Type B pancreatic cell (in vitro differentiated cells): ENCODE data around the gene FUS. TPM values are rescaled to one million over a fixed set of nuclear protein-coding genes. Genes with fewer than 3 reads are reported as not detected.

Experiments used
- DNase-seq: peaks from one replicate; pipeline ENCODE4 v3.0.0; 2021; ENCODE audit warnings: mixed read lengths; ENCODE audit not compliant: unreplicated experiment; ENCODE audit errors: extremely low spot score
- H3K27ac Mint-ChIP-seq: 2 replicates; pipeline ENCODE4 v1.8.0; 2021; ENCODE audit warnings: mild to moderate bottlenecking, mixed read lengths
- H3K27me3 Mint-ChIP-seq: 2 replicates; pipeline ENCODE4 v1.8.0; 2021; ENCODE audit warnings: mixed read lengths
- H3K36me3 Mint-ChIP-seq: 2 replicates; pipeline ENCODE4 v1.8.0; 2021; ENCODE audit warnings: mixed read lengths
- H3K4me1 Mint-ChIP-seq: one replicate; pipeline ENCODE4 v1.8.0; 2021; ENCODE audit warnings: mixed read lengths; ENCODE audit not compliant: unreplicated experiment
- H3K4me3 Mint-ChIP-seq: 2 replicates; pipeline ENCODE4 v1.8.0; 2021; ENCODE audit warnings: mild to moderate bottlenecking, mixed read lengths
- H3K9me3 Mint-ChIP-seq: 2 replicates; pipeline ENCODE4 v1.8.0; 2021; ENCODE audit warnings: mixed read lengths
- total RNA-seq: library from RNA; stranded (reverse); gene quantifications from 2 replicates; pipeline ENCODE4 v1.2.1, GENCODE V29; 2021; ENCODE audit warnings: low replicate concordance
- TF ChIP-seq, protein P1 (sequence below): fragments of 200-600 bp; sonication (generic); conservative IDR thresholded peaks from 2 replicates; pipeline ENCODE4 v1.5.0; 2021; ENCODE audit warnings: antibody characterized with exemption, mild to moderate bottlenecking

The FUS gene
- total RNA-seq, 1 donor from 2014 or later = 654 TPM

DNA sequence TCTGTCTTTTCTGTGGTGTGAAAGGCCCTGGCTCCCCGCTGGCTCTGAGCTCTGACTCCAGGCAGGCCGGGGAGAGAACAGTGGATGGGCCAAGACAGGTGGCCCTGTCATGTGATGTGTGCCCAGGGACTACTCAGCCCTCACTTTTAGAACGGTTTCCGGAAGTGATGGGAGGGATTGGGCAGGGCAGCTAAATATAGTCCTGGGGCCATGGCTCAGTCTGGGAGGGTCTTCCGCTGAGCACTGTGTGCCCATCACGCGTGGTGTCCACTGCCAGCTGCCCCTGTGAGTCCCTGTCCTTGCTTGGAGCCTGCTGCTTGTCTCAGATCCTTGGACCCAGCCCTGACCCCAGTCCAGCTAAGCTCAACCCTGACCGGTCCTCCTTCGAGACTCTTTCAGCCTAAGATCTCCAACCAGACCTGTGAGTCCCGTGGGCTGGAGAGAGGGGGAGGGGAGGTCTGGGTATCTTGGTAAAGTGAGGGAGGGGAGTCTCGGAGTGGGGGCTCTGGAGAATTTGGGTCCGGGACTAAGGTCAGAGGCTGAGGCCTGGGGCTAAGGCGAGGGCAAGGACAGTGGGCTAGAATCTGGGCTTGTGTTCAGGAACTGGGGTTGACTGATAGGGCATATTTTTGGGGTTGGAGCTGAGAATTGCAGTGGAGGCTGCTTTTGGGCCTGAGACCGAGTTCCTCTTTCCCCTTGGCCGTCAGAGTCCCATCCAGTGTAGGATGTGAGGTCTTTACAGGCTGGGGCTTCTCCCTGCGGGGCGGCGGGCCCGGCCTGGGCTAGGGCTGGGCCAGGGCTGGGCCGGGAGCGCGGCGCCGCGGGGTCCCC is 34.2 kb downstream of the FUS start, which contains the start of gene TRIM72:
Gene TRIM72, plus strand, starts transcription at position 243 of the 831 bp plus-strand sequence. CDS start 620 bp downstream, outside the sequence.
- Mint-ChIP-seq H3K4me1 (peaks cover 3% of the 10 kb centered on the region), H3K36me3 (no peaks in the 10 kb centered on the region), H3K4me3 (peak within 1 kb of the TSS; percentile 80)

DNA sequence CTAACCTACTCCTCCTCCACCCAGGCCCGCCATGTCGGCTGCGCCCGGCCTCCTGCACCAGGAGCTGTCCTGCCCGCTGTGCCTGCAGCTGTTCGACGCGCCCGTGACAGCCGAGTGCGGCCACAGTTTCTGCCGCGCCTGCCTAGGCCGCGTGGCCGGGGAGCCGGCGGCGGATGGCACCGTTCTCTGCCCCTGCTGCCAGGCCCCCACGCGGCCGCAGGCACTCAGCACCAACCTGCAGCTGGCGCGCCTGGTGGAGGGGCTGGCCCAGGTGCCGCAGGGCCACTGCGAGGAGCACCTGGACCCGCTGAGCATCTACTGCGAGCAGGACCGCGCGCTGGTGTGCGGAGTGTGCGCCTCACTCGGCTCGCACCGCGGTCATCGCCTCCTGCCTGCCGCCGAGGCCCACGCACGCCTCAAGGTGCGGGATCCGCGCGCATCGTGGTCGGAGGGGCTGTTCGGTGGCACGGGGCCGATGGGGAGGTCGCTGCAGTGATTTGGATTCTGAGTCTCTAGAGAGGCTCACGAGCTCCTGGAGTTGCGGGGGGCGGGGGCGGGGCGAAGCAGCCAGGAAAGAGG is 34.9 kb downstream of the FUS start:
- Mint-ChIP-seq H3K36me3 (no peaks in the 10 kb centered on the region), H3K27ac (no peak overlapping the region), H3K9me3 (no peaks in the 10 kb centered on the region), H3K4me1 (peaks cover 3% of the 10 kb centered on the region), H3K27me3 (peaks cover 87% of the 10 kb centered on the region), H3K4me3 (peak overlapping the region; percentile 80)
- DNase-seq = no peak
- TF ChIP-seq, protein P1, sequence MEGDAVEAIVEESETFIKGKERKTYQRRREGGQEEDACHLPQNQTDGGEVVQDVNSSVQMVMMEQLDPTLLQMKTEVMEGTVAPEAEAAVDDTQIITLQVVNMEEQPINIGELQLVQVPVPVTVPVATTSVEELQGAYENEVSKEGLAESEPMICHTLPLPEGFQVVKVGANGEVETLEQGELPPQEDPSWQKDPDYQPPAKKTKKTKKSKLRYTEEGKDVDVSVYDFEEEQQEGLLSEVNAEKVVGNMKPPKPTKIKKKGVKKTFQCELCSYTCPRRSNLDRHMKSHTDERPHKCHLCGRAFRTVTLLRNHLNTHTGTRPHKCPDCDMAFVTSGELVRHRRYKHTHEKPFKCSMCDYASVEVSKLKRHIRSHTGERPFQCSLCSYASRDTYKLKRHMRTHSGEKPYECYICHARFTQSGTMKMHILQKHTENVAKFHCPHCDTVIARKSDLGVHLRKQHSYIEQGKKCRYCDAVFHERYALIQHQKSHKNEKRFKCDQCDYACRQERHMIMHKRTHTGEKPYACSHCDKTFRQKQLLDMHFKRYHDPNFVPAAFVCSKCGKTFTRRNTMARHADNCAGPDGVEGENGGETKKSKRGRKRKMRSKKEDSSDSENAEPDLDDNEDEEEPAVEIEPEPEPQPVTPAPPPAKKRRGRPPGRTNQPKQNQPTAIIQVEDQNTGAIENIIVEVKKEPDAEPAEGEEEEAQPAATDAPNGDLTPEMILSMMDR = no peak

More for the DNA sequence above, 34.2 kb downstream of the FUS start, which contains the start of gene TRIM72:
- no peak for DNase-seq
- Mint-ChIP-seq H3K9me3 (no peaks in the 10 kb centered on the region), H3K27ac (no peak within 1 kb of the TSS), H3K27me3 (peaks cover 88% of the 10 kb centered on the region)
- TF ChIP-seq, protein P1 = no peak

DNA sequence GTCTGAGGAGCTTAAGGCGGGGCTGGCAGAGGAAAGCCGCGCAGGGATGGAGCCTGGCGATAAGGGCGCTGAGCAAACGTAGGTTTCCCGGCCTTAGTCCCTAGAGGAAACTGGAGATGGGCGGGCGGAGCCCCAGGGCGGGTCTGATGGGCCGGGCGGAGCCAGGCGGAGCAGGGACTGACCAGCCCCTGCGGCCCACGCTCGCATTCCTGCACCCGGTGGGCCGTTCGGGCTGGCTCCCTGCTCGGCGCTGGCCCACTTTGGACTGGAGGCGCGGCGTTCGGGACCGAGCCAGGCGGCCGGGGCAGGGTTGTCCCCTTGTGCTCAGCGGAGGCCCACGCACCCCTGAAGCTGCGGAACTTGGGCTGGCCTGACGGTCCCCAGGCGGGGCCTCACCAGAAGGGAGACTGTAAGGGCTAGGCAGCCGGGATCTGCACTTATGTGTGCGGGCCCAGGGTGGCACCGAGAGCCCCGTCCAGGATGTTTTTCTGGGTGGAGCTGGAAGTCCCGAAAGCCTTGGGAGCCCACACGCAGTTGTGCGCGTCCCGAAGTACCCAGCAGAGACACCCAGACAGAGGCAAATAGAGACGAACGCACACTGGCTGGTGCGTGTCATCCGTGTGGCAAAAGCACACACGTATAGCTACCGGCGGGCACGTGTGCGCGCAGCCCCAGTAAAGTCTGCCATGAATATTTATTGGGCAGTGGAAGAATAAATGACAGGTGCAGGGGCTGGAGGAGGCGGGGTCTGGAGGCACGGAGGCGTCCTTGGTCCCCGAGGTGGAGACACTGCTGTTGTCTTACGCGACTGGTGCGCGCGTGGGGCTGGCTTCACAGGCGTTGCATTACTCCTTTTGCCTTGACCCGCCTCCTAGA is 35.6 kb downstream of the FUS start:
- TF ChIP-seq, protein P1 = no peak
- Mint-ChIP-seq H3K27me3 (peaks cover 84% of the 10 kb centered on the region), H3K36me3 (no peaks in the 10 kb centered on the region), H3K27ac (no peak overlapping the region), H3K4me1 (peaks cover 3% of the 10 kb centered on the region), H3K4me3 (peak overlapping the region; percentile 80), H3K9me3 (no peaks in the 10 kb centered on the region)
- DNase-seq = no peak

- TF ChIP-seq, protein P1 = no peak
- peaks cover 88% of the 10 kb centered on the region for H3K27me3 Mint-ChIP-seq
- H3K4me1 Mint-ChIP-seq = peaks cover 3% of the 10 kb centered on the region
- no peaks in the 10 kb centered on the region for H3K9me3 Mint-ChIP-seq
- DNase-seq = no peak
- H3K4me3 Mint-ChIP-seq = peak within 1 kb of the TSS; percentile 80
- H3K36me3 Mint-ChIP-seq = no peaks in the 10 kb centered on the region
- H3K27ac Mint-ChIP-seq = no peak within 1 kb of the TSS
Measured at GRCh38 chr16:31216422-31217135, 36.6 kb downstream of the FUS start, which contains the start of gene PYDC1. Gene PYDC1, minus strand, starts transcription at chr16:31217135. Its CDS starts 107 bp downstream, at chr16:31217028.

DNA sequence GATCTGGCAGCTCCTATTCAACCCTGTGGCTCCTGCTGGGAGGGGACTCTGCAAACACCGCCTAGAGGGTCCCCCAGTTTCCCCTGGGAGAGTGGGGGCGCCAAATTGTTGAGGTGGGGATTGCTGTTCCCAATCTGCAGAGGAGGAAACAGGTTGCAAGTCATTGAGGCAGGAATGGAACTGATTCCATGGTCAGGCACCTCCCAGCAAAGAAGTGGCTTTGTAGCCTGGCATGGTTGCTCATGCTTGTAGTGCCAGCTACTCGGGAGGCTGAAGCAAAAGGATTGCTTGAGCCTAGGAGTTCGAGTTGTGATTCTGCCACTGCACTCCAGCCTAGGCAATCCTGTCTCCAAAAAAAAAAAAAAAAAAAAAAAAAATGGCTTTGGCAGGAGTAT is 37.2 kb downstream of the FUS start:
- Mint-ChIP-seq H3K27ac (no peak overlapping the region), H3K9me3 (no peaks in the 10 kb centered on the region), H3K4me3 (no peak overlapping the region), H3K36me3 (no peaks in the 10 kb centered on the region), H3K27me3 (peaks cover 87% of the 10 kb centered on the region), H3K4me1 (peaks cover 3% of the 10 kb centered on the region)
- TF ChIP-seq, protein P1 = no peak
- no peak for DNase-seq
